HG03521 (cell line): ENCODE results near the gene GPC1.

Experiments used
- ATAC-seq: cut with Tn5 transposase; IDR thresholded peaks from one replicate; pipeline ENCODE4 v1.9.1; 2021; ENCODE audit warnings: mild to moderate bottlenecking, moderate library complexity; ENCODE audit not compliant: unreplicated experiment

GPC1 gene

DNA sequence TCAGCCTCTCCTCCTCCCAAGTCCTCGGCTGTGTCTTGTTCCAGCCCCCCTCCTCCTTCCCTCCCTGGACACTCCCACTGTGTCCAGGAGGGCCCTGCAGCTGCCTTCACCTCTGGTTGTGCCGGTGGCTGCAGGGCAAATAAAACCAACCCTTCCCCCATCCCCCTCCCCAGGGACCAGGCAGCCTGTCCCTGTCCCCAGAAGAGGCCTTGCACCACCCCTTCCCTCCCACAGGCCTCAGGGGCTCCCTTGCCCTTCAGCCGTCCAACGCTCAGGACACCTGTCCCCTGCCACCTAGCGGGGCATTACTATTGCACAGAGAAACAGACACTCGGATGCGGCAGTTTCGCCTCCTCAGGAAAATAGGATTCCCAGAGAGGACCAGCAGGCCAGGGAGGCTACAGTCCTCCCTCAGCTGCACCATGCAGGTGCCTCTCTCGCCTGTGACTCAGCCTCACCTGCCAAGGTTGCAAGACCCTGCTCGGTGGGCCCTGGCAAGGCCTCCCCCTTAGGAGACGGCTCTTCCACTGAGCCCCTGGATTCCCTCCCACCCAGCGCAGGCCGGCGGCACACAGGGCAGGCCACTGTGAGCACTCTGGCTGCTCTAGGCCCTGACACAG is 5.5 kb upstream of the GPC1 start:
- no peak for ATAC-seq

DNA sequence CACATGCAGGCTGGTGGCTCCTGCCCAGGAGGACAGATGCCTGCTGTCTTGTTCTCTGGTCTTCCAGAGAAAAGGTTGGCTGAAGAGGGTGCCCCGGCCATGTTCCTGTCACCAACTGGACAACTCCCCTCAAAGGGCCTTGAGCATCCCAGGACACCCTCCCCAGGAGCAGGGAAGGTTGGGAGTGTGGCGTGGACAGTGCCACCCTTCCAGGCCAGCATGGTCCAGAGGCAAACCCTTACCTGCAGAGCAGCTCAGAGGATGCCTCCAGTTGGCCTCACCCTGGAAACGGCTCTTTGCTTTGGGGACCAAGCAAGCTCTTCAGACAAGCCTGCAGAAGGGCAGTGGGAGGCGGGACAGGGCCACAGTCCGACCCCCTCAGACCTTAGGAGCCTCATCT is 4.9 kb upstream of the GPC1 start:
- no peak for ATAC-seq

DNA sequence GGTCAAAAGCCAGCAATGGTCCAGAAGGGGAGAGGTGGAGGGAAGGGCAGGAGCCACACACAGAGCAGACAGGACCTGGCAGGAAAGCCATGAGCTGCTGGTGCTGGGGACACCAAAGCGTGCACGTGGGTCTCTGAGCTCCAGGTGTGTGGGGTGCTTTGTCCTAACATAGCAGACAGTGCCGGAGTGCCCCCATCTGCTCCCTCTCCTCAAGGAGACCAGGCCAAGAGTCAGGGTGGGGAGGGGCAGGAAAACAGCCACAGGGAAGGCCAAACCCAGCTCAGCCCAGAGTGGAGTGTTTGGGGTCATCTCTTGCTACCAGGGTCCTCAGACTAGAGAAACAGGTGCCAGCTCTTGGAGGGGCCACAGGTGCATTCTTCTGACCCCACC is 4.2 kb upstream of the GPC1 start:
- ATAC-seq = no peak

DNA sequence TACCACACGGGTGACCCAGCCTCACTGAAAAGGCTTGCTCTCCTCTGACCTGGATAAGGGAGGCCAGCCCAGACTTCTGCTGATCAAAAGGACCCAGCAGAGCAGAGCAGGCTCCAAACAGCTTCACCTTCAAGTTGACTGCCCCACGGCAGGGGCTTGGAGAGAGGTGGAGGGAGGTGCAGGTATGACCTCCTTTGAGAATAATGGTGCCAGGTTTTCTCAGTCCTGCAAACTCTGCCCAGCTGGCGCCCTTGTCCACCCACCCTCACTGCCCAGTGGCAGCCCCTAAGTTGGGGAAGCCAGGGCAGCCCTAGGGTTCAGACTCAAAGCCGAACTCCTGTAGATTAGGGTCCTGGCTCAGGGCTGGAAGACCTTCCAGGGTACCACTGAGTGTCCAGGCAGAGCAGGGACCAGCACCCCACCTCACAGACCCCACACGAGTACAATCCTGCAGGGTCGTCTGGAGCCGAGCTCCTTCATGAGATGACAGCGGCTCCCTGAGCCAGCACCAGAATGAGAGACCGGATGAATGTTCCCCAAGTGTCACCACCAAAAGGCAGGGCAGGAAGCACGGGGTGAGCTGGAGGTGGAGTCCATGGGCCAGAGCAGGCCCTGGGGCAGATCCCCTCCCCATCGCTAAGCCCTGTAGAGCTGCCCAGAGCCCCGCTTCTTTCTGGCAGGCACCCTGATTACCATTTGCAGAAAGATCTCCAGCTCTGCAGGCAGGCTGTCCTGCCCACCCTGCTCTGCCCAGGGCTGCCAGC is 3.6 kb upstream of the GPC1 start:
- ATAC-seq = no peak

DNA sequence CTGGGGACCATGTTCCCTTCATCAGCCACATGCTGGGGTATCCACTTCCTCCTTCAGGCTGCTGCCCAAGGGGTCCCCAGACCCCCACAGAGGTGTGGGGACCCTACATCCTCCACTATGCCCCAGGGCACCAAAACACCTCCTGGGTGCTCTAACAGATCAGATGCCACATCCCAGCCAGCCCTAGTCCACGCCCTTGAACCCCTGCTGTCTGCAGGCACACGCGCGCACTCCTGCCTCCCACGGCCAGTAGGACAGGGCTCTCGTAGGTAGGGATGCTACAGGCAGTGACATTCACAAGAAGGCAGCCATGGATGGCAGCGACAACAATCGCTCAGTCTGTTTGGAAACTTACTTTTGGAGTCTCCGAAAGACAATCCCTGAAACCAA is 3.0 kb upstream of the GPC1 start:
- no peak for ATAC-seq

DNA sequence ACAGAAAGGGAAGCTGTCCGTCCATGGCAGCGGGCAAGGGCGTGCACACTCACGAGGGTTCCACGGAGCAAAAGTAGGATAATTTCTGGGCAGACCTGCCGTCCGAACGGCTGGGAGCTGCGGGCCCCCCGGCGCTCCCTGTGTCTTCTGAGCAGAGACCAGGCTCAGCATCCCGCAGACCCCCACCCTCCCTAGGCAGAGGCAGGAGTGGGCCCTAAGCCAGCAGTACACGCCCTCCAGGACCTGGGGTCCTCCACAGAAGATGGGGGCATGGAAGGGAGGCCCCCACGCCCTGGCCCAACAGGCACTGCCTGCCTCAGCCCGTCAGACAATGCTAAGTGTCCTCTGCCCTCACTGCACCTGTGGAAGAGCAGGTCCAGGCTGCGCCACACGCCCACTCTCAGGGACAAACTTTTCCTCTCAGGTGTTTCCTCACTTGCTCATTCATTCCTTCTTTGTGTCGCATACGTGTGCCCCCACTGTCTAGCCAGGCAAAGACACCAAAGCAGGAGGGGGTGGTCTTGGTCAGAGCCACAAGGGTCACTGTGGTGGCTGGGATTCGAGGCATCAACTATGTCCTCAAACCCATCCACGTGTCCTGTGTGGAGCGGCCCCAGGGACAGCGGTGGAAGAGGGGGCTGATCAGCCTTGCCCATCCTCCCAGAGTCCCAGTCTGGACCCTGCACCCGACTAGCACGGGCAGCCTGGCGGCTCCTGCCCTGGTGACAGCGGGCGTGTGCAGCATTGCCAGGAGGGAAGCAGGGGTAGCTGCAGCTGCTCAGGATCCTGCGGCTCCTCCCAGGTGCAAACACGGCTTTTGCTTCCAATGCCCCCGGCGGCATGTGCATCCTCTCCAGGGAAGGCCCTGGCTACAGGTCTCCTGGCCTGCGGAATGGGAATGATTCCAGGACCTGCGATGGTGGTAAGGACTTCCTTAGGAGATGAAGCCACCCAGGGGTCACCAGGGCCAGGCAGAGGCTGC is 2.4 kb upstream of the GPC1 start:
- ATAC-seq = no peak

DNA sequence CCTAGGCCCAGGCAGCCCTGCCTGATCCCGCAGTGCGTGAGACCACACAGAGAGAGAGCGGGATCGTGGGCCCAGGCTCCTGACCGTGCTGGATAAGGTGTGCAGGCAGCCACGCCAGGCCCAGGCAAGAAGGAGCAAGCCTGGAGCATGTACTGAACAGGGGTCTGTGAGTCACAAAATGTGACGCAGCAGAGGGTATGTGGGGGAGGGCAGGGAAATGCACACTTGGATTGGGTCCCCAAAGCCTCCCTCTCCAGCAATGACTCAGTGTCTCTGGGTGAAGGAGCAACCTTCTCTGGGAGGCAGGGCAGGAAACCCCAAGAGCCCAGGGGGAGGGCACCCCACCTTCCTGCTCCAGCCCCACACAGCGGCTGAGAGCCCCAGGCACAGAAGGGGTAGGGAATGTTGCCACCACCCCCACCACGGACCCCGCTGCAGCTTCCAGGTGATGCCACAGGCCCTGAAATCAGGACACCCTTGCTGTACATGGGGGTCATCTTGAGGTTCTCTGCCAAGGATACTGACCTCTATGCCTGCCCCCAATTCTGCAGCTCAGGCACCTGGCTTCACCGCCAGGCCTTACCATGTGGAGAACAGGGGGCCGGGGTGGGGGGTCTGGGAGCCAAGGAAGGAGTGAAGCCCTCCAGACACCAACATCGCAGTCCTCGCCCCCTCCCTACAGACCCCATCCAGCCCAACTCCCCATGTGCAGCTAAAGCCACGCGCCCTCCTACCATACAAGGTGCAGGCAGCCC is 1.3 kb upstream of the GPC1 start:
- no peak for ATAC-seq

DNA sequence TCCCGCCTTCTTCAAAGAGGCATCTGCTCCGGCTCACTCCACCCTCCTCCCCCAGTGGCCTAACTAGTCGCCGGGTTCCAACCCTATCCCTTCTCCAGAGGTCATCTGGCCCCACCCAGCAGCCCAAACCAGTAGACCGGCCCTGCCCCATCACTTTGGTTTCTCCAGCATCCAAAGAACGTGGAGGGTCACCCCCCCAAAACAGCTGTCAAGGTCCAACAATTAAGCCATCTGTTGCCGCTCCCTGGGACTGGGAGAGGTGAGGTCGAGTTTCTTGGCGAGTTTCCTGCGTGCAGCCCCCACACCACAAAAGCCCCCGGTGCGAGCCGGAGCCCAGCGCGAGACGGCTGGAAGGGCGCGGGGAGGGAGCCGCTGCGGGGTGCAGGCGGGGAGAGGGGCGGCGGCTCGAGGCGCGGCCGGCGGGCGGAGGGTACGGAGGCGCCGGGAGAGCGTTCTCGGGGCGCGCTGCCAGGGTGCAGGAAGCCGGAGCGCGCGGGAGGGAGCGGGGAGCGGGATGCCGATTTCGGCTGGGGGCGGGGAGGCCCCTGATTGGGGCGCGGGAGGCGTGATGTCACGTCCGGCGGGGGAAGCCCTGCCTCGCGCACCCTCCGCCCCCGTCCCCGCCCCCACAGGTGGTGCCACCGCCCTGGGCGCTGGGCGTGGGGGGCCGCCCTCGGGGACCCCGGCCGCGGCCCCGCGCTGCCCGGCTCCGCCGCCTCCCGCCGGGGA is 571 bp upstream of the GPC1 start:
- peak; percentile 57 for ATAC-seq

DNA sequence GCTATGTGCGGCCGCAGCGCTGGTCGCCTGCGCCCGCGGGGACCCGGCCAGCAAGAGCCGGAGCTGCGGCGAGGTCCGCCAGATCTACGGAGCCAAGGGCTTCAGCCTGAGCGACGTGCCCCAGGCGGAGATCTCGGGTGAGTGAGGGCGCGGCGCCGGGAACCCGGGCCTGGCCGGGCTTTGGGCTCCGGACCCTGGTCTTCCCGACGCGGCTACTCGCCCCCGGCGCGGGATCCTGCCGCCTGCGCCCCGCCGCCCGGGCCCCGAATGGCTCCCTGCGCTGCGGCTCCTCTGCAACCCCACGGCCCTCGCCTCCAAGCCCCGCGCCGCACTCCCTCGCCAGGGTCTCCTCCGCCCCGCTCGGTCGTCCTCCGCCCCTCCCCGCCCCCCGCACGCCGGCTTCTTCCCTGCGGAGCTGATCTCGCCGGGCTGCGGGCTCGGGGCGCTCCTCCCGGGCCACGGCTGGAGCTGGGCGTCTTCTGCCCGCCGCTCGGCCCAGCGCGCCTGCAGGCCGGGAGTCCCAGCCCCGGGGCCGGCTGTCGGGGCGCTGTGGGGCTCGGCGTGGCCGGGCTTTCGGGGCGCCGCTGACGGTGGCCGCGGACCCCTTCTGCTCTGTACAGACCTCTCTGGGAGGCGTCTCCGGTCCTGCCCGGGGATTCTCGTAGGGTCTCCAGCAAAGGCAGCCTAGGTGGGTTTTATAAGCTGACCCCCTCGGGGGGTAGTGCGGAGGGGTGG is 652 bp downstream of the GPC1 start:
- ATAC-seq = peak; percentile 17

DNA sequence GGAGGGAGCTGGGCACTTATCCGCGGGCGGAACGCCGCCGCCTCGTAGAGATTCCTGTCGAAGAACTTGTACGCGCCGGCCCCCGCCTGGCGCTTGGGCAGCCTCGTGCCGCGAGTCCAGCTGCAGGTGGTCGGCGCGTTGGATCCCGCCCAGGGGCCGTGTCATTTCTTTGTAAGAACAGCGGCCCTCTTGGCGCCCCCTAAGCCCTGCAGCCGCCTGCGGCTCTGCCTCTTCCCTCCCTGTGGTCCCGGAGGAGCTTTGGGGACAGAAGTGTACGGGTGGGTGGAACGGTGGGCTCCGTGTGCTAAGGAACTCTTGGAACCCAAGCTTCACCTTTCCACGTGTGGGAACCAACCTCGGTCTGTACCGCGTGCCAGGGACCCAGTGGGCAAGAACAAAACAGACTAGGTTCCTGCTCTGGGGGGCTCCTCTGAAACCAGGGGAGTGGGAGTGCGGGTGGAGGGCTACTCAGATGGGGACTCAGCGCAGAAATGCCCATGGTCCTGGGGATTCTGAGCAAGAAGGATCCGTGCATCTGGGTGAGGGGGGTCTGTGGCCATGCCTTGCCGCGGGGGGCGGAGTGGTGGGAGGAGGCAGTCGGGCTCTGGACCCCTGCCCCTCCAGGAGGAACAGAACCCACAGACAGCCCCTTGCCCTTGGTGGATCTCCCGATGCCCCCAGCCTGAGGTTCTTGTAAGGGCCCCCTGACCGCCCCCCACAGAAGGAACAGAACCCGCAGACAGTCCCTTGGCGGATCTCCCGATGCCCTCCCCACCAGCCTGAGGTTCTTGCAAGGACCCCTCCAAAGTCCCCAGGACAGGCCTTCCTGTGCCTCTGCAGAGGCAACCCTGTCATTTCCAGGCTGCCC is 1.5 kb downstream of the GPC1 start:
- ATAC-seq = no peak

DNA sequence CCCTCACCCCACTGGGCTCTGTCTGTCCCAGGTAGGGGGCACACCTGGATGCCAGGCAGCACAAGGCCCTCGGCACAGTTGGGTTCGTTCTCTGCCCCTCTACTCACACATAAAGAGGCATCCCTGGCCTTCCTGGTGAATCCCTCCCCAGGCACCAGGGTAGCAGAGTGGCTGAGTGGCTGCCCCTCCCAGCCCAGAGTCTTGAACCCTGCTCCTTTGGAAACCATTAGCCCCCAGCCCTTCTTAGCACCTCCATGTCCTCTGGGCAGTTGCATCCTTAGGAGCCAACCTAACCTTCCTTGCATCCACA is 2.0 kb downstream of the GPC1 start:
- ATAC-seq = no peak

DNA sequence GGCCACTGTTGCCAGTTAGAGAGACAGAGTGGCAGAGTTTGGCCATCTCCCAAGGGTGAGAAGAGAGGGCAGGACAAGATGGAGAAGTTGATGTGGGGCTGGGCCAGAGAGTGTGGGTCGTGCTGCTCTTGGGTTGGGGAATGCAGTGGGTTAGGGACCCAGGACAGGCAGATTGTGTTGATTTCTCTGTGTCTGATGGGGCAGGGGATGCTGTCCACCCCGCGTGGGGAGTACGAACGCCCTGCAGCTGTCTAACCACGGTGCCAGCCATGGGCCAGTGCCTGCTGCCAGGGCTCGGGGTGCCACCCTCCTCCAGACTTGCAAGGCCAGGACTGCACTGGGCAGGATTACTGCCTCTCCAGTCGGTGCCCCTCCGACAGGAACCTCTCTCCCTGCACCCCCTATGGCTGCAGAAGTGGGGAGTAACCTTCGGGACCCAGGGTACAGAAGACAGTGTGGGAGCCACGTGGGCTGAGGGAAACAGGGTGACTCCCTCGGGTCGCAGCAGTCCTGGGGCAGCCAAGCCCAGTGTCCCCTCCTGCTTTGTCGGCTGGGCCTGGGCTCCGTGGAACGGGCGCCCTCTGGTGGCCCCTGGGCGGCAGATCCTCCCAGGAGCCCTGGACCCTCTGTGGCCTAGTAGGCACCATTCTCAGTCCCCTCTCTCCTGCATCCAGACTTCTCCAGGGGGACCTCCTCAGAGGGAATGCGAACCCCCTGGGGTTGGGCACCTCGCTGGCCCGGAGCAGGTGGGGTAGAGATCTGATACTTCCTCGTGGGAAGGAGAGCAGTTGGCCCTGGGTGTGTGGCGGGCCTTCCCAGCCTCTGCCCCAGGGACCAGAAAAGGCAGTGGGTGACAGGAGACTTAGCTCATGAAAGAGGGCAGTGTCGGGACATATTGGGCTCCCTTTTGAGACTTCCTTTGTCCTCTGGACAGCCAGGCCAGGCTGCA is 2.7 kb downstream of the GPC1 start:
- no peak for ATAC-seq

DNA sequence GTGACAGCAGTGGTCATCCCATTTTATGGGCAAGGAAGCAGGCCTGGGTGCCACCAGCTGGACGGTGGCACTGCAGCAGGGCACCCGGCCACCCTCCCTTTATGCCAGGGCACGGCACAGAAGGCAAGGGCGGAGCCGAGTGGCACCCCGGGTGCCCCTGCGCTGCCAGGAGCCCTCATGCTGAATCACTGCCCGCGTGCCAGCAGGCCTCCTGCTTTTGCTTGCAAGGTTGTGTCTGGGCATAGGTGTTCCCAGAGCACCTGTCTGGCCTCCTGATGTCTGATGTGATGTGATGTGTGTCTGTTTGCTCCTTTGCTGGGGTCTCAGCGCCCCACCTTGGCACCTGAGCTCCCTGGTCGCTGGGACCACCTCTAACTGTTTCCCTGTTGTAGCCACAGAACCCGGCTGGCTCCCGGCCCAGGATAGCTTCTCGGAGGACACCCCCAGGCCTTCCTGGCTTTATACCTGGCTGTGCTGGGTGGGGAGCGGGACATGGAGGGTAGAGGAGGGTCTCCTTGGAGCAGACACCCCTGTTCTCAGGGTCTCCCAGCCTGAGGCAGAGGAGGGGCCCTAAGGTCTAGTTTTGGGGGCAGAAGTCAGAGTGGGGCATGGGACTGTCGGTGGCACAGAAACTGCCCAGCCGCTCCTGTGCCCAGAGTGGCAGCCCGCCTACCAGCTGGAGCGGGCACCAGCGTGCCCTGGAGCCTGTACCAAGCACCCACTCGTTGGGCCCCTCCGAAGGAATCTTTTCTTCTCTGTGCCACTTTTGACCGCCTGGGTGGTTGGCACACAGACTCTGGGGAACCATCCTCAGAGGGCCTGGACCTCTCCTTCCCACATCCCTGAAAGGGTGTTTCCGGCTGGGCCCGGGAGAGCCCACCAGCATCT is 3.6 kb downstream of the GPC1 start:
- ATAC-seq = no peak

DNA sequence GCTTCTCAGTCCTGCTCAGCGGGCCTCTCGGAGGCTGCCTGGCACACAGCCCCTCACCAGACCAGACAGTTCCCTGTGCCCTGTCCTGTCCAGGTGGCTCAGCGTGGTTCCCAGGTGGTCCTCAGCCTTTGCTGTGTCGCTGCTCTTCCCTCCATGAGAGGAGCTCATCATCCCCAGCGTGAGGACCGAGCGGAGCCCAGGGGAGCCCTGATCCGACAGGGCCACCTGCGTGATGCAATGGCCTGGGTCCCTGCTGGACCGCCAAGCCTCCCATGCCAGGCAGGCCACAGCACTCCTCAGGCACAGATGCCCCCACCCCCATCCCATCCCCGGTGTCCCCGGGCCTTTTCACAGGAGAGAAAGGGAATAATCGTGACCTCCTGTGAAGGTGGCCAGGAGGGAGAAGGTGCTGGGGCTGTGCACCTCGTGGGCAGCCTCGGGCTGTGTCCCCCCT is 4.3 kb downstream of the GPC1 start:
- no peak for ATAC-seq

DNA sequence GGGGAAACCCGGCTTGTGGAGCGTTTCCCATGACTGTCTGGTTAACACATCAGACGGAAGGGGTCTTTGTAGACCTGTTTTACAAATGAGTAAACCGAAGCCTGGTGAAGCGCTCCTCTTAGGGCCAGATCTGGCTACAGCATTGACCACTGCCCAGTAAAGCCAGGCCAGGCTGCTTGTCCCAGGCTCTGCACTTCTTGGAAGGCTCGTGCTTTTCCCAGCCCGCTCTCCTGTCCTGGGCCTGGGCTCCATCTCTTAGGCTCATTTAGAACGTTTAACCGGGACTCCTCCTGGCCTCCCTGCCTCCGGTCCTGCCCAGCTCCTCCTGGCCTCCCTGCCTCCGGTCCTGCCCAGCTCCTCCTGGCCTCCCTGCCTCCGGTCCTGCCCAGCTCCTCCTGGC is 4.8 kb downstream of the GPC1 start:
- no peak for ATAC-seq

DNA sequence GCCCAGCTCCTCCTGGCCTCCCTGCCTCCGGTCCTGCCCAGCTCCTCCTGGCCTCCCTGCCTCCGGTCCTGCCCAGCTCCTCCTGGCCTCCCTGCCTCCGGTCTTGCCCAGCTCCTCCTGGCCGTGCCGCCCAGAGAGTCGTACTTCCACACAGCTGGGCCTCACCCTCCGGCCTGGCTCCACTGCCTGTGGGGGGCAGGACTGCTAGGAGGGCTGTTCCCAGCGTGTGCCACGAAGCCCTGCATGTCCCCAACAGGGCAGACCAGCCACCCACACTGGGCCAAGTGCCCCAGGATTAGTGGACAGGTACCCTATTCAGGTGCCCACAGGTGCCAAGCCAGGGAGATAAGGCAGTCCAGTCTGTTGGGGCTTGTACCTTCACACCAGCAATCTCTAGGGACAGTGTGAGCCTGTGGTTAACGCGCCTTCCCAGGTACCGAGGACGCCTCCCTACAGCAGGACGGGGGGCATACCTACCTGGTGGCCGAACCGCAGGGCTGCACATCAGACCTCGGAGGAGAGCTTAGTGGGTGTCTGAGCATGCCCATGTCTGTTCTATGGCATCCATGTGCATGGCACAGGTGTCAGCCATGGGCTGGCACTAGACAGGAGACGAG is 5.3 kb downstream of the GPC1 start:
- ATAC-seq = no peak
